Measurements from ENCODE around the gene BAIAP2.

The BAIAP2 gene

DNA sequence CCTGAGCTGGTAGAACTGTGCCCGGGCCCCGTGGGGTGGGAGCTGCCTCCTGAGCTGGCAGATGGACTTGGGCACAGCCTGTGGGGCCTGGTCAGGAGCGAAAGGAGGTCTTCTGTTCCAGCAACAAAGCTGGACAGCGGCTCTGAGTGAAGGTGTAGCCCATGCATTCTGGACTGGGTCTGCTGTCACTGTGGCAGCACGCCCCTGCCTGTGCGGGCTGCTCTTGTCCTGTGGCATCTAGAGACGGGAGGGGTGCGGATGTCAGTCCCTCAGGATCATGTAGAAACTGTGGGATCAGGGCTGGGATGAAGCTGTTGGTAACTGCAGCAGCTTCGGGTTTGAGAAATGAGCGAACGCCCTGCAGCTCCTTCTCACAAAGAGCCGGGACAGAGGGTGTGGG lies 19.4 kb downstream of the BAIAP2 start:
- no peak overlapping the region for H3K27ac ChIP-seq
- TF ChIP-seq, protein P1, sequence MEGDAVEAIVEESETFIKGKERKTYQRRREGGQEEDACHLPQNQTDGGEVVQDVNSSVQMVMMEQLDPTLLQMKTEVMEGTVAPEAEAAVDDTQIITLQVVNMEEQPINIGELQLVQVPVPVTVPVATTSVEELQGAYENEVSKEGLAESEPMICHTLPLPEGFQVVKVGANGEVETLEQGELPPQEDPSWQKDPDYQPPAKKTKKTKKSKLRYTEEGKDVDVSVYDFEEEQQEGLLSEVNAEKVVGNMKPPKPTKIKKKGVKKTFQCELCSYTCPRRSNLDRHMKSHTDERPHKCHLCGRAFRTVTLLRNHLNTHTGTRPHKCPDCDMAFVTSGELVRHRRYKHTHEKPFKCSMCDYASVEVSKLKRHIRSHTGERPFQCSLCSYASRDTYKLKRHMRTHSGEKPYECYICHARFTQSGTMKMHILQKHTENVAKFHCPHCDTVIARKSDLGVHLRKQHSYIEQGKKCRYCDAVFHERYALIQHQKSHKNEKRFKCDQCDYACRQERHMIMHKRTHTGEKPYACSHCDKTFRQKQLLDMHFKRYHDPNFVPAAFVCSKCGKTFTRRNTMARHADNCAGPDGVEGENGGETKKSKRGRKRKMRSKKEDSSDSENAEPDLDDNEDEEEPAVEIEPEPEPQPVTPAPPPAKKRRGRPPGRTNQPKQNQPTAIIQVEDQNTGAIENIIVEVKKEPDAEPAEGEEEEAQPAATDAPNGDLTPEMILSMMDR (conservative IDR thresholded peaks at IDR 0.05), result no peak

DNA sequence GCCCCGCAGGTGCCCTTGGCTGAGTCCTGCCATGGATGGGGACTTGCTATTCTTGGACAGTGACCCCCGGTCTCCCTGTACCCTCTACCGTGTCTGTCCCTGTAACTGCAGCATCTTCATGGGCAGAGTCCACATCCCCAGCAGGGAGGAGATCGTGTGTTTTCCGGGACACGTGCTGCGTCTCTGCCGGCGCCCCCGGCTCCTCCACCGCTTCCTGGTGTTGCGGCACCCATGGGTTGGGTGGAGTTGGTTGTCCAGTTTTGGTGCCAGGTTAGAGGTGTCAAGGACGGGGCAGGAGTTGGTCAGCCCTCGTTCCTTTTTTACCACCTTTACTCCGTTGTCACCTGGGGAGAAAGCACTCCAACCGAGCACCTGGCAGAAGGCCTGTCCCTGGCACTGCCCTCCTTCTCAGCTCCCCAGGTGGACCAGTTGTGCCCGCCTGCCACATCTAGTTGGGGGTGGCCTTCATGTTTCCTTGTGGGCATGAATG lies 20.0 kb downstream of the BAIAP2 start:
- TF ChIP-seq, protein P1 (conservative IDR thresholded peaks at IDR 0.05), result no peak
- no peak overlapping the region for H3K27ac ChIP-seq

DNA sequence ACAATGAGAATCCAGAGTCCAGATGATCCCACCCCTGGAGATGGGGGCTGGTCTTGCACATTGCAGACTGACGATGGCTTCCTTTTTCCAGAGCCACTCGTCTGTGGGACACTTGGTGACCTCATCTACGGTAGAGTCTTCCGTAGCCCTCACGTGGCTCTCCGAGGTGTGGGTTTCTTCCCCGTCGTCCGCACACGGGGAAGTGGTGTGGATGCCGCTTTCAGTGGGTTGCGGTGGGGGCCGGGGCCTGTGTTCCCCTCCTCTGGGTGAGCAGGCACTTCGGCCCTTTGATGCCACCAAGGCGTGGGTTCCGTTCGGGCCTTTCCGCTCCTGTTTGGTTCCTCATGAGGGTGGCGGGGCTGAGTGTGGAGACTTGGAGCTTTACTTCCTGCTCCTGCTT lies 21.4 kb downstream of the BAIAP2 start:
- peak overlapping the region; percentile 89 for H3K27ac ChIP-seq
- TF ChIP-seq, protein P1 (conservative IDR thresholded peaks at IDR 0.05), result no peak

DNA sequence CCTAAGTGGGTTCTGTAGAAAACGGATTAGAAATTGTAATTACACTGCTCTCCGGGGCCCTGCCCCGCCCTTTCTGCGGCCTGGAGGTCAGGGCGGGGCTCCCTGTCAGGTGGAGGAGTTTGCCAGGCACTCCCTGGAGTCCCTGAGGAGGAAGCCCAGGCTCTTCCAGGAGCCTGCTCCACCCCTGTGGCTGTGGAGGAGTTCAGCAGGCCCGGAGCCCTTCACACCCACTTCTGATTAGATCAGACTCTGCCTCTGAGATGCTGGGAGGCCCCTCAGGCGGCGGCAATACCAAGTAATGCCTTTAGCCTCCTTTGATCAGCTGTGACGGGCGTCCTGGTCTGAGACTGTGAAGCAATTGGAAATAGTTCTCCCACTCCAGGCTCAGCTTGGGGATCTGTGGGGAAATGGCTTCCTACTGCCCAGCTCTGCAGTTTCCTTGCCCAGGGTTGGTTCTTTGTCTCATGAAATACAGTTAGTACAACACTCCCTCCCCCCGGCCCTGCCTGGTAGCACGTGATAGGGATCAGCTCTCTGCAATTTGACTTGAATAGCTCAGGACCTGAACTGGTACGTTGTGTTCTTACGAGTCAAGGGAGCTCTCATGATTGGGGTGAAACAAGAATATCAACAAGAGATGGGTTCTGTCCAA lies 22.3 kb downstream of the BAIAP2 start:
- H3K27ac ChIP-seq, result peak overlapping the region; percentile 89
- TF ChIP-seq, protein P1 (conservative IDR thresholded peaks at IDR 0.05), result peak; percentile 18; the same call in 1 of the 2 replicates

DNA sequence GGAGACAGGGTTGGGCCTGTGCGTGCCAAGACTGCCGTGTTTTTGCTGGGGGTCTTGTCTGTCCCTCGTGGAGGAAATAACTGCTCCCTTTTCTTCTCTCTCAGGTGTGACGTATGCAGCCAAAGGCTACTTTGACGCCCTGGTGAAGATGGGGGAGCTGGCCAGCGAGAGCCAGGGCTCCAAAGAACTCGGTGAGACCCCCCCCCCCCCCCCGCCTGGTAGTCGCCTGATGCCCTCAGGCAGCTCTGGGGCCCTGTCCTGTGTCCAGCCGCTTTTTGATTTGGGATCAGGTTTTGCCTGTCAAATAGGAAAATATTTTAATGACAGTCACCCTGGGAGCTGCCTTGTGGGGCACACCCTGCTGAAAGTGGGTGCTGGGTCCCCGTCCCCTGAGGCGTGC lies 22.8 kb downstream of the BAIAP2 start:
- peak overlapping the region; percentile 89 for H3K27ac ChIP-seq
- TF ChIP-seq, protein P1 (conservative IDR thresholded peaks at IDR 0.05), result no peak

DNA sequence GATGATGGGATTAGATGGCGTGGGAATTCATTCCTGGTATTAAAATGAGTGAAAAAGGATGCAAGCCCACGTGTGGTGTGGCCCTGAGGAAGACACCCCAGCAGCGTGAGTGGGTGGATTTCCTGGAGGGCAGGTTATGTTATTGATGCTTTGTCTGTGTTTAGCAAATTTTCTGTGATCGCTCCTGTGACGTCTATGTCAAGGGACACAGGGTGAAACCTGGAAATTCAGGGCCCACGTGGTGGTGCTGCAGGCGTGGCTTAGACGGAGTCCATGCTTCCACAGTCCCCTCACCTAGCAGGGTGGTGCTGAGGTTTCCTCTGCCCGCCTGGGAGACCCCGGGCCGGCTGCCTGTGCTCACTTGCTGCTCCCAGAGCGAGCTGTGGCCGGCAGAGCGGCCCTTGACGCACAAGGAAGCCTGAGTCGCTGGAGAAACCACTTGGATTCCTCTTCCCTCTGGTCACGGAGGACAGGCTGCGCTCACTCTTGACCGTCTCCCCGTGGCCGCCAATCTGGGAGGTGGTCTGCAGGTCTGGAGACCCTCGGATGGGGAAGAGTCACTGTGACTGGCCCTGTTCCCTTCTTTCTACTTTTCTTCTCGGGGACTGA lies 23.4 kb downstream of the BAIAP2 start:
- peak overlapping the region; percentile 89 for H3K27ac ChIP-seq
- TF ChIP-seq, protein P1 (conservative IDR thresholded peaks at IDR 0.05), result no peak

DNA sequence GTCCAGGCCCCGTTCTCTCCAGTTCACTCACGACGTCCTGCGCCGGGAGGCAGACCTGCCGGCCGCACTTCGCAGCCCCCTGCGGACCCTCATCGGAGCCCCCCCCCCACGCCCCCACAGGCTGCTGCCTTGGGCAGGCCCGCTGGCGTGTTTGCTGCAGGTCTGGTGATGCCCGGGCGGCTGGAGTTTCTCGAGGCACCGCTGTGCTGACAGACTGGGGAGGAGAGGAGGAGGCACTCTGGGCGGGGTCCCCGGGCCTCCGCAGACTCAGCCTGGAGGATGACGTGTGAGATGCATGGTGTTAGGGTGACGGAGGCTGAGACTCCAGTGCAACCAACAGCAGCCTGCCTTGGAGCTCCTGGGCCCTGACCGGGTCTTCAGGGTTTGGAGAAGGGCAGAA lies 24.1 kb downstream of the BAIAP2 start:
- TF ChIP-seq, protein P1 (conservative IDR thresholded peaks at IDR 0.05), result no peak
- peak overlapping the region; percentile 89 for H3K27ac ChIP-seq
